Activated T-cell treated with anti-CD3 and anti-CD28 coated beads for 4 hours (primary cell): ENCODE data around the gene C5orf47.

Source experiments
- DNase-seq: peaks from one replicate; pipeline ENCODE4 v3.0.0-alpha.2; 2020

C5orf47 gene

DNA sequence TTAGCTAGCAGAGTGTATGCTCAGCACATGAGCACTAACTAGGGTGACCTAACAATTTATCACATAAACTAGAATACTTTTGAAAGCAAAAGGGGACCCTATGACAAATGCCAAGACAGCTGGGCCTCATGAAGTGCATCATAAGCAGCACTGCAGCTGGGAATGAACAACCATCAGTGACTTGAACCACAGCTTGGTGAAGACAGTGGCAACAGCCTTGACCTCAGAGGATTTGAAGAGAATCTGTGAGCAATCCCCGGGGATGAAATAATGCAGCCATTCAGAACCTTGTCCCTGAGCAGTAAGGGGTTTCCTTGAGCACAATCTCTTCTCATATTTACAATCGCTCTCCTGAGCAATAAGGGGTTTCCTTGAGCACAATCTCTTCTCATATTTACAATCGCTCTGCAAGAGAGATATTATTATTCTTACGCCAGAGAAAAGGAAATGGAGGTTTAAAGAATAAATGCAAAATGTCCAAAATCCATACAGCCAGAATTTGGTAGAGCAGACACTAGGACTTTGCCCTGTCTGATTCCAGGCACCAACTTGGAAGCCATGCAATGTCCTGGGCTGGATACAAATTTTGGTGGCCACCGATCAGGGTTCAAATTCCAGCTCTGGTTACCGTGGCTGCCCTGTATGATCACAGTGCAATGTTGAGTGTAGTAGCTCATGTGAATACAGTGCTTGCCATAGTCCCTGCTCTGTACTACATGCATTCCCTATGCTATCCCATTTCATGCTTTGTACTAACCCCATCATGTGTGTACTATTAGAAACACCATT is 55.7 kb downstream of the C5orf47 start:
- no peak for DNase-seq

GRCh38 chr5:174045470-174046025 is 56.6 kb downstream of the C5orf47 start, which contains the start of gene NSG2:
TSS of gene NSG2 (plus strand) at chr5:174045706. CDS start at chr5:174046756, 1,050 bp downstream.
- DNase-seq = no peak

- no peak for DNase-seq
These were observed 57.6 kb downstream of the C5orf47 start for GRCh38 chr5:174046558-174046957.

GRCh38 chr5:174047472-174048099 is 58.6 kb downstream of the C5orf47 start:
- DNase-seq = no peak

- DNase-seq = no peak
These were observed 63.7 kb downstream of the C5orf47 start for GRCh38 chr5:174052636-174053035.

- DNase-seq = no peak
These were observed 64.9 kb downstream of the C5orf47 start for GRCh38 chr5:174053905-174054304.
